RPMI7951 (cell line): ENCODE data around the gene ZNF416. TPM values are rescaled to one million over a fixed set of nuclear protein-coding genes. Genes with fewer than 3 reads are reported as not detected.

Experiments used
- DNase-seq: peaks from one replicate; pipeline ENCODE4 v3.0.0-alpha.2; 2012; ENCODE audit warnings: low read depth
- total RNA-seq: library from RNA; depleted of rRNA; stranded (reverse); fragments of >200 nt; shearing (Covaris generic); gene quantifications from 2 replicates; pipeline ENCODE4 v1.2.3, GENCODE V29; 2014; rRNA removed

The ZNF416 gene
- total RNA-seq, 1 experiment from 2014 or later, result 6.1 TPM

DNA sequence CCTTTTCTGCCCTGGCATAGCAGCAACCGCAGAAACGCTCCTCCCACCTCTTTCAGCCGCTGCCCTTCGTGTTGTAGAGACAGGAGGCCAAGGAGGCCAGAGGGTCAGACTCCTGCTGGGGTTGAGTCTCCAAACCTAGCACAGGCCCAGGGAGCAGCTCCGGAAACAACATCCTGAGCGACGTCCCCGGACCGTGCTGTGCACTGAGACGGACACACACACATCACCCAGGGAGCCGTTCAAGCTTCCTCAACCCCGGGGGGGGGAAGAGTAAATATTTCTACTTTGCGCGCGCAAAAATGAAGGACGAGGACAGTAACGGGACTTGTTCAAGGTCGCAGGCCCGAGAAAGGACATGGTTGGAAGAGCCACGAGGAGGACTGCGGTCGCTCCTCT is 19.7 kb downstream of the ZNF416 start:
- peak; percentile 53 for DNase-seq

GRCh38 chr19:57558525-57558924 is 20.2 kb downstream of the ZNF416 start:
- peak; percentile 32 for DNase-seq

DNA sequence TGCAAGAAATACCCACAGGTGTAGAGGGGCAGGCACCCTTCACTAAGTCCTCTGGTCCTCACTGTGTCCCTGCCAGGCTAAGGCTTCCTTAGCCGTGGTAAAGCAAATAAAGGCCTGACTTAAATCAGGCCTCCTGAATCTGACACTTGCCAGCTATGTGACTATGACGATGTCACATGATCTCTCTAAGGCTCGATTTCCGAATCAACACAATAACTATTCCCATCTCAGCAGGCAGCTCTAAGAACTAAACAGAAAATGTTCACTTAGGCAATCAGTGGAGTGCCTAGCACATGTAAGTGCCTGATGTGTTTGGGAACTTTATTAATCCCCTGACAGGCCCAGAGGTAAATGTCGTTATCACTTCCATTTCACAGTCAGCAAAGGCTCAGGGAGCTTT is 21.1 kb downstream of the ZNF416 start:
- DNase-seq, result no peak

GRCh38 chr19:57552432-57552831 is 26.3 kb downstream of the ZNF416 start:
- no peak for DNase-seq

DNA sequence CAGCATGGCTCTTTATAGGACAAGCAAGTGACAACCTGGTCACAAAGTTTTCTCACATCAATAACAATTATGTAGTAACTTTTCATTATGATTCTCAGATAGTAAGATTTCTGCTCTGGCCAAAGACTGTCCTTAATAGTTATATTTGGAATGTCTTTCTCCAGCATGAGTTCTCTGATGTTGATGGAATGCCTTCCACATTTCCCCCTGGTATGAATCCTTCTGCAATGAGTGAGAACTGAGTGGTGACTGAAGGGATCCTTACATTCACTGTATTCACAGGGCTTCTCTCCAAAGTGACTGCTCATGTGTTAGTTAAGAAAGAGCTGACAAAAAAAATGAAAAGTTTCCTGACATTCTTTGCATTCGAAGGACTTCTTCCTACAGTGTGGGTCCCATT is 32.2 kb downstream of the ZNF416 start:
- DNase-seq, result no peak

- no peak for DNase-seq
These were observed 40.7 kb downstream of the ZNF416 start for GRCh38 chr19:57537953-57538547.

GRCh38 chr19:57527136-57527881 is 51.4 kb downstream of the ZNF416 start, which contains the start of gene ZNF549:
Gene ZNF549, plus strand, starts transcription at chr19:57527356. Its CDS starts 218 bp downstream, at chr19:57527574.
- DNase-seq, result peak; percentile 94

Other genes starting within 250 kb of the ZNF416 start
- 9.9 and 11.7 TPM in 2 replicates for gene ZNF304, start 227.6 kb downstream of the ZNF416 start, total RNA-seq
- 44.2 and 56.7 TPM in 2 replicates for gene TRAPPC2B, start 215.4 kb downstream of the ZNF416 start, total RNA-seq
- gene ZNF547, start 215.4 kb downstream of the ZNF416 start, total RNA-seq, result 2.1 and 2.5 TPM in 2 replicates
- 21.7 and 27.1 TPM in 2 replicates for gene ZNF548, start 189.1 kb downstream of the ZNF416 start, total RNA-seq
- 9.9 and 10.5 TPM in 2 replicates for gene ZNF17, start 167.8 kb downstream of the ZNF416 start, total RNA-seq
- gene ZNF749, start 143.6 kb downstream of the ZNF416 start, total RNA-seq, result 9.3 and 12.7 TPM in 2 replicates
- gene VN1R1, start 121.8 kb downstream of the ZNF416 start, total RNA-seq, result not detected in 2 replicates
- gene ZNF772, start 101.3 kb downstream of the ZNF416 start, total RNA-seq, result 13.5 and 17.3 TPM in 2 replicates
- 11.1 and 12.0 TPM in 2 replicates for gene ZNF419, start 91.2 kb downstream of the ZNF416 start, total RNA-seq
- 9.0 and 23.1 TPM in 2 replicates for gene ZNF773, start 79.0 kb downstream of the ZNF416 start, total RNA-seq
- gene ZNF549, start 51.6 kb downstream of the ZNF416 start, total RNA-seq, result 5.1 and 6.2 TPM in 2 replicates
- 6.1 and 6.3 TPM in 2 replicates for gene ZNF550, start 19.0 kb downstream of the ZNF416 start, total RNA-seq
- 9.9 and 11.6 TPM in 2 replicates for gene ZIK1, start 5.2 kb upstream of the ZNF416 start, total RNA-seq
- 12.7 and 17.7 TPM in 2 replicates for gene ZNF530, start 21.0 kb upstream of the ZNF416 start, total RNA-seq
- 14.2 and 21.3 TPM in 2 replicates for gene ZNF134, start 35.3 kb upstream of the ZNF416 start, total RNA-seq
- 9.7 and 10.1 TPM in 2 replicates for gene ZNF211, start 54.3 kb upstream of the ZNF416 start, total RNA-seq
- not detected in 2 replicates for gene ZSCAN4, start 90.0 kb upstream of the ZNF416 start, total RNA-seq
- 8.2 and 12.1 TPM in 2 replicates for gene ZNF551, start 103.1 kb upstream of the ZNF416 start, total RNA-seq
- not detected in 2 replicates for gene ZNF154, start 130.3 kb upstream of the ZNF416 start, total RNA-seq
- 6.4 and 8.0 TPM in 2 replicates for gene ZNF671, start 148.7 kb upstream of the ZNF416 start, total RNA-seq
- 10.1 and 21.9 TPM in 2 replicates for gene ZNF776, start 167.9 kb upstream of the ZNF416 start, total RNA-seq
- 10.7 and 13.7 TPM in 2 replicates for gene ZNF586, start 190.8 kb upstream of the ZNF416 start, total RNA-seq
- 2.6 and 4.9 TPM in 2 replicates for gene ZNF552, start 236.0 kb upstream of the ZNF416 start, total RNA-seq